K562 (cell line): ENCODE results near the gene IL27RA. TPM values are rescaled to one million over a fixed set of nuclear protein-coding genes. Genes with fewer than 3 reads are reported as not detected.
A peak's percentile ranks its signal among the peaks of the same experiment; 100 is the strongest.

Experiments used
- BDP1 ChIP-seq: IDR thresholded peaks from 3 replicates; pipeline ENCODE4 v1.6.1; 2011; ENCODE audit not compliant: insufficient read length, insufficient read depth
- CCNT2 ChIP-seq: IDR thresholded peaks from 2 replicates; pipeline ENCODE4 v1.6.1; 2011; ENCODE audit warnings: borderline replicate concordance, low read depth, mild to moderate bottlenecking, moderate library complexity, mixed read lengths, low read length; ENCODE audit not compliant: insufficient read length; ENCODE audit errors: extremely low read depth
- COPS2 ChIP-seq: fragments of 450-650 bp; conservative IDR thresholded peaks from 2 replicates; pipeline ENCODE4 v1.6.1; 2016; ENCODE audit warnings: mild to moderate bottlenecking, moderate library complexity
- HOXB6 ChIP-seq: fragments of 250-450 bp; sonication (Bioruptor Pico); IDR thresholded peaks from 2 replicates; pipeline ENCODE4 v1.5.1; 2022; ENCODE audit warnings: mild to moderate bottlenecking, borderline replicate concordance
- KDM1A ChIP-seq, 2 experiments: fragments of 450-650 bp; IDR thresholded peaks; 2 replicates each; pipeline ENCODE4 v1.6.1; 2016; ENCODE audit warnings: mild to moderate bottlenecking in 2 of 2
- MAFG ChIP-seq: fragments of 450-650 bp; conservative IDR thresholded peaks from 2 replicates; pipeline ENCODE4 v1.6.1; 2016; ENCODE audit warnings: missing genetic modification characterization, missing compliant biosample characterization
- MCM3 ChIP-seq: fragments of 450-650 bp; IDR thresholded peaks from 2 replicates; pipeline ENCODE4 v1.6.1; 2016
- NONO ChIP-seq, 2 experiments: fragments of 200-400 bp in 1 of 2; fragments of 450-650 bp in 1 of 2; formaldehyde crosslinking in 1 of 2; IDR thresholded peaks; 2 replicates each; pipeline ENCODE4 v1.6.1; 2017; ENCODE audit warnings: low read depth in 2 of 2, mild to moderate bottlenecking in 2 of 2, moderate library complexity in 2 of 2, low read length in 1 of 2
- PHF20 ChIP-seq: fragments of 450-650 bp; IDR thresholded peaks from 2 replicates; pipeline ENCODE4 v1.6.1; 2018; ENCODE audit not compliant: partially characterized antibody
- POLR2H ChIP-seq: IDR thresholded peaks from 2 replicates; pipeline ENCODE4 v1.6.1; 2016; ENCODE audit warnings: missing genetic modification characterization, low read depth, mild to moderate bottlenecking, control low read depth, missing compliant biosample characterization, moderate library complexity
- PTTG1 ChIP-seq: fragments of 450-650 bp; IDR thresholded peaks from 2 replicates; pipeline ENCODE4 v1.6.1; 2016; ENCODE audit warnings: low read depth, mild to moderate bottlenecking, missing genetic modification characterization, missing compliant biosample characterization
- RBM34 ChIP-seq: fragments of 200-400 bp; formaldehyde crosslinking; IDR thresholded peaks from 2 replicates; pipeline ENCODE4 v1.6.1; 2018; ENCODE audit warnings: low read length, borderline replicate concordance; ENCODE audit not compliant: insufficient read depth
- ZNF23 ChIP-seq: fragments of 250-450 bp; sonication (Bioruptor Pico); IDR thresholded peaks from 2 replicates; pipeline ENCODE4 v1.4.0; 2020; ENCODE audit warnings: mild to moderate bottlenecking
- polyA plus RNA-seq, 8 experiments: library from polyadenylated mRNA; depleted of rRNA in 4 of 8; stranded (reverse) in 5 of 8; unstranded in 3 of 8; fragments of >200 nt; fragmentation: Nextera tagmentation in 2 of 8; fragmentation: Illumina TruSeq in 1 of 8; extraction: Ambion mirVana in 2 of 8; extraction: Trizol in 1 of 8; gene quantifications; 2 replicates each; pipeline versions ENCODE4 v1.2.1 to v1.2.3, GENCODE V29; 2011 to 2014; ENCODE audit warnings: inconsistent platforms in 1 of 8, missing spikeins in 1 of 8
- total RNA-seq, 7 experiments: library from RNA; depleted of rRNA in 6 of 7; stranded (reverse); fragments of >200 nt in 6 of 7; fragmentation: Illumina TruSeq in 2 of 7; extraction: Trizol in 2 of 7; gene quantifications; 2 replicates each; pipeline versions ENCODE4 v1.2.1 to v1.2.3, GENCODE V29; 2011 to 2021; ENCODE audit warnings: low replicate concordance in 1 of 7
- TF ChIP-seq, protein P1 (sequence below): sonication (generic); formaldehyde crosslinking; IDR thresholded peaks from 2 replicates; pipeline ENCODE4 v1.8.0; 2022; ENCODE audit warnings: mild to moderate bottlenecking, missing genetic modification reagents
- TF ChIP-seq, protein P2 (sequence below), 3 experiments: IDR thresholded peaks in 2 of 3; conservative IDR thresholded peaks in 1 of 3; 2 replicates each; pipeline ENCODE4 v1.5.1; 2011 to 2012; ENCODE audit warnings: low read length in 3 of 3, mild to moderate bottlenecking in 3 of 3, control low read depth in 2 of 3, improper control_type of control experiment in 1 of 3, inconsistent platforms in 1 of 3, low read depth in 1 of 3, mixed read lengths in 1 of 3, moderate library complexity in 1 of 3; ENCODE audit not compliant: insufficient read depth in 2 of 3
- TF ChIP-seq, protein P3 (sequence below), 2 experiments: fragments of 450-650 bp; formaldehyde crosslinking in 1 of 2; IDR thresholded peaks; 2 replicates each; pipeline versions ENCODE4 v1.4.0 to v1.6.1; 2014 to 2020; ENCODE audit warnings: mild to moderate bottlenecking in 2 of 2, borderline replicate concordance in 1 of 2, low read depth in 1 of 2

IL27RA gene
- total and polyA plus RNA-seq, 9 of the 15 experiments (the other 6 are each of a cell fraction or from before 2014, with no cell fraction given) = 1.9 to 15.9 (median 12.0) TPM

DNA sequence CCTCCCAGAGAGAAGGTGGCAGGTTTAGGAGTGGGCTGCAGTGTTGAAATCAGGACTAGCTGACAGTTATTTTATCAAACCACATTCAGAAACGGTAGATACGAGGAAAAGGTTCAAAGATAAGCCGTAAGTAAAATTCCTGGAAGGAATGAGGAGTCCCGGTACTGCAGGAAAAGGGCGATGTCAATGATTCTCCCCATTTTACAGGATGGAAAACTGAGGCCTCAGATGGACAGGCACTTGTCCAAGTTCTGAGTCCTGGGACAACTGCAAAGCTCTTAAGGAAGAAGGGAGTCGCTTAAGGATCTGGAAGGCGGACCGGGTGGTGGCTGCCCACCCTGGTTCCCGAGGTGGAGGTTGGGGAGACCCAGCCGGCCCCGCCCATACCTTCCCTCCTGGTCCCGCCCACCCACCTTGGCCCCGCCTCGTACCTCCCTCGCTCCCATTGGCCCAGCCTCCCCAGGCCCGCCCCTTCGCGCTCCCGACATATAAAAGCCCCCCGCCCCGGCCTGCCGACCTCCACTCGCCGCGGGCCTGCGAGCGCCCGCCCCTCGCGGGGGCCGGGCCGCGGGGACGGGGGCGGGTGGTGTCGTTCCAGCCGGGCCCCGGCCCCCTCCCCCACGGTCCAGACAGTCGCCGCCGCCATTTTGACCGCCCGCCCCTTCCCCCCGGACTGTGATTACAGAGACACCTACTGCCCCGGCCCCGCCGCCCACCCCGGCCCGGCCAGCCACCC is 26.0 kb upstream of the IL27RA start (continued):
- TF ChIP-seq, protein P1, sequence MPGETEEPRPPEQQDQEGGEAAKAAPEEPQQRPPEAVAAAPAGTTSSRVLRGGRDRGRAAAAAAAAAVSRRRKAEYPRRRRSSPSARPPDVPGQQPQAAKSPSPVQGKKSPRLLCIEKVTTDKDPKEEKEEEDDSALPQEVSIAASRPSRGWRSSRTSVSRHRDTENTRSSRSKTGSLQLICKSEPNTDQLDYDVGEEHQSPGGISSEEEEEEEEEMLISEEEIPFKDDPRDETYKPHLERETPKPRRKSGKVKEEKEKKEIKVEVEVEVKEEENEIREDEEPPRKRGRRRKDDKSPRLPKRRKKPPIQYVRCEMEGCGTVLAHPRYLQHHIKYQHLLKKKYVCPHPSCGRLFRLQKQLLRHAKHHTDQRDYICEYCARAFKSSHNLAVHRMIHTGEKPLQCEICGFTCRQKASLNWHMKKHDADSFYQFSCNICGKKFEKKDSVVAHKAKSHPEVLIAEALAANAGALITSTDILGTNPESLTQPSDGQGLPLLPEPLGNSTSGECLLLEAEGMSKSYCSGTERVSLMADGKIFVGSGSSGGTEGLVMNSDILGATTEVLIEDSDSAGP = no peak
- peak; percentile 99 to 100 for TF ChIP-seq KDM1A (IDR thresholded peaks at IDR 0.05)
- TF ChIP-seq HOXB6 (CRISPR knock-in tag) = no peak
- peak; percentile 61 for TF ChIP-seq CCNT2
- no peak for TF ChIP-seq MCM3
- TF ChIP-seq, protein P2, sequence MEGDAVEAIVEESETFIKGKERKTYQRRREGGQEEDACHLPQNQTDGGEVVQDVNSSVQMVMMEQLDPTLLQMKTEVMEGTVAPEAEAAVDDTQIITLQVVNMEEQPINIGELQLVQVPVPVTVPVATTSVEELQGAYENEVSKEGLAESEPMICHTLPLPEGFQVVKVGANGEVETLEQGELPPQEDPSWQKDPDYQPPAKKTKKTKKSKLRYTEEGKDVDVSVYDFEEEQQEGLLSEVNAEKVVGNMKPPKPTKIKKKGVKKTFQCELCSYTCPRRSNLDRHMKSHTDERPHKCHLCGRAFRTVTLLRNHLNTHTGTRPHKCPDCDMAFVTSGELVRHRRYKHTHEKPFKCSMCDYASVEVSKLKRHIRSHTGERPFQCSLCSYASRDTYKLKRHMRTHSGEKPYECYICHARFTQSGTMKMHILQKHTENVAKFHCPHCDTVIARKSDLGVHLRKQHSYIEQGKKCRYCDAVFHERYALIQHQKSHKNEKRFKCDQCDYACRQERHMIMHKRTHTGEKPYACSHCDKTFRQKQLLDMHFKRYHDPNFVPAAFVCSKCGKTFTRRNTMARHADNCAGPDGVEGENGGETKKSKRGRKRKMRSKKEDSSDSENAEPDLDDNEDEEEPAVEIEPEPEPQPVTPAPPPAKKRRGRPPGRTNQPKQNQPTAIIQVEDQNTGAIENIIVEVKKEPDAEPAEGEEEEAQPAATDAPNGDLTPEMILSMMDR (IDR thresholded peaks at IDR 0.05 in 2 of 3, conservative IDR thresholded peaks at IDR 0.05 in 1 of 3; ENCODE audit: insufficient read depth in 2 of 3, low read depth in 1 of 3, low read length in 3 of 3) = no peak
- TF ChIP-seq PHF20 = peak; percentile 89
- peak; percentile 72; the same call in 1 of the 2 replicates for TF ChIP-seq POLR2H (tag)
- TF ChIP-seq, protein P3, sequence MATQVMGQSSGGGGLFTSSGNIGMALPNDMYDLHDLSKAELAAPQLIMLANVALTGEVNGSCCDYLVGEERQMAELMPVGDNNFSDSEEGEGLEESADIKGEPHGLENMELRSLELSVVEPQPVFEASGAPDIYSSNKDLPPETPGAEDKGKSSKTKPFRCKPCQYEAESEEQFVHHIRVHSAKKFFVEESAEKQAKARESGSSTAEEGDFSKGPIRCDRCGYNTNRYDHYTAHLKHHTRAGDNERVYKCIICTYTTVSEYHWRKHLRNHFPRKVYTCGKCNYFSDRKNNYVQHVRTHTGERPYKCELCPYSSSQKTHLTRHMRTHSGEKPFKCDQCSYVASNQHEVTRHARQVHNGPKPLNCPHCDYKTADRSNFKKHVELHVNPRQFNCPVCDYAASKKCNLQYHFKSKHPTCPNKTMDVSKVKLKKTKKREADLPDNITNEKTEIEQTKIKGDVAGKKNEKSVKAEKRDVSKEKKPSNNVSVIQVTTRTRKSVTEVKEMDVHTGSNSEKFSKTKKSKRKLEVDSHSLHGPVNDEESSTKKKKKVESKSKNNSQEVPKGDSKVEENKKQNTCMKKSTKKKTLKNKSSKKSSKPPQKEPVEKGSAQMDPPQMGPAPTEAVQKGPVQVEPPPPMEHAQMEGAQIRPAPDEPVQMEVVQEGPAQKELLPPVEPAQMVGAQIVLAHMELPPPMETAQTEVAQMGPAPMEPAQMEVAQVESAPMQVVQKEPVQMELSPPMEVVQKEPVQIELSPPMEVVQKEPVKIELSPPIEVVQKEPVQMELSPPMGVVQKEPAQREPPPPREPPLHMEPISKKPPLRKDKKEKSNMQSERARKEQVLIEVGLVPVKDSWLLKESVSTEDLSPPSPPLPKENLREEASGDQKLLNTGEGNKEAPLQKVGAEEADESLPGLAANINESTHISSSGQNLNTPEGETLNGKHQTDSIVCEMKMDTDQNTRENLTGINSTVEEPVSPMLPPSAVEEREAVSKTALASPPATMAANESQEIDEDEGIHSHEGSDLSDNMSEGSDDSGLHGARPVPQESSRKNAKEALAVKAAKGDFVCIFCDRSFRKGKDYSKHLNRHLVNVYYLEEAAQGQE (IDR thresholded peaks at IDR 0.05; ENCODE audit: borderline replicate concordance) = no peak
- TF ChIP-seq, protein P3 (CRISPR knock-in tag; IDR thresholded peaks at IDR 0.05; ENCODE audit: low read depth) = no peak
- TF ChIP-seq RBM34 = no peak
- TF ChIP-seq PTTG1 (tag) = no peak
- TF ChIP-seq COPS2 = no peak
- TF ChIP-seq NONO (IDR thresholded peaks at IDR 0.05; ENCODE audit: low read depth in 2 of 2, low read length in 1 of 2) = peak in 1 of 2 experiments; percentile 75; a peak in 1 of 4 replicates
- TF ChIP-seq ZNF23 = 0 out of 2 replicates have a peak, but pooled peaks have one; percentile 19
- TF ChIP-seq MAFG (tag) = no peak
- no peak for TF ChIP-seq BDP1
